HCT116 (cell line): ENCODE results near the gene OR2A25. TPM values are rescaled to one million over a fixed set of nuclear protein-coding genes. Genes with fewer than 3 reads are reported as not detected.

ENCODE experiments used
- ATAC-seq: fragments of 200-7000 bp; cut with Tn5 transposase; 2 replicates; pipeline ENCODE4 v1.9.1; 2020; ENCODE audit warnings: mild to moderate bottlenecking, moderate library complexity
- BruUV-seq: library from RNA; stranded (reverse); fragments of 400-500 nt; replicated peaks from 2 replicates; lab custom pipeline; 2021; lab: Mats Ljungman, UMichigan
- CTCF ChIA-PET: fragments of 300-600 bp; sonication (Branson Sonifier 250); formaldehyde crosslinking; loops from one replicate; lab custom pipeline; 2021; ENCODE audit warnings: antibody characterized with exemption; lab: Charles Lee
- POLR2A ChIA-PET: fragments of 300-600, 350-600 bp; sonication (Branson Sonifier 250); formaldehyde crosslinking; loops from one replicate; lab custom pipeline; 2021; ENCODE audit warnings: antibody characterized with exemption; lab: Charles Lee
- RAD21 ChIA-PET, 2 experiments: fragments of 300-600 bp; sonication (Branson Sonifier 250); formaldehyde crosslinking; loops; one replicate each; lab custom pipeline; 2023; ENCODE audit warnings: low total read pairs in 2 of 2; ENCODE audit not compliant: uncharacterized antibody in 2 of 2, unreplicated experiment in 2 of 2, low non-redundant PET in 1 of 2; lab: Charles Lee
- DNase-seq: peaks from one replicate; pipeline ENCODE4 v3.0.0-alpha.2; 2010; ENCODE audit warnings: low read depth, low spot score
- H2AFZ ChIP-seq: fragments of 200-600 bp; shearing (Covaris generic), sonication (generic); 2 replicates; pipeline ENCODE4 v1.6.1; 2017; ENCODE audit warnings: low read depth, mixed run types, mixed read lengths, antibody characterized with exemption, low read length; ENCODE audit not compliant: poor library complexity, severe bottlenecking
- H3K27ac ChIP-seq: 2 replicates; pipeline ENCODE4 v1.5.1; 2012; ENCODE audit warnings: low read depth, low read length
- H3K27me3 ChIP-seq: fragments of 200-600 bp; sonication (generic); 2 replicates; pipeline ENCODE4 v1.6.1; 2016; ENCODE audit warnings: mixed run types, low read length, mixed read lengths; ENCODE audit not compliant: insufficient read depth
- H3K36me3 ChIP-seq, 2 experiments: fragments of 200-500 bp in 1 of 2; fragments of 200-600 bp in 1 of 2; sonication (Bioruptor generic) in 1 of 2; sonication (generic) in 1 of 2; 2 replicates each; pipeline versions ENCODE4 v1.5.1 to v1.6.1; 2014 to 2016; ENCODE audit warnings: low read length in 2 of 2, inconsistent platforms in 1 of 2, mixed read lengths in 1 of 2, mixed run types in 1 of 2; ENCODE audit not compliant: insufficient read depth in 2 of 2, control insufficient read depth in 1 of 2
- H3K4me1 ChIP-seq, 2 experiments: fragments of 200-600 bp in 1 of 2; sonication (generic) in 1 of 2; 2 replicates each; pipeline versions ENCODE4 v1.5.1 to v1.6.1; 2012 to 2017; ENCODE audit warnings: low read length in 2 of 2, inconsistent platforms in 1 of 2, mild to moderate bottlenecking in 1 of 2, mixed read lengths in 1 of 2, mixed run types in 1 of 2, moderate library complexity in 1 of 2; ENCODE audit not compliant: insufficient read depth in 2 of 2, control insufficient read depth in 1 of 2
- H3K4me2 ChIP-seq: fragments of 200-600 bp; sonication (generic); 2 replicates; pipeline ENCODE4 v1.6.1; 2017; ENCODE audit warnings: mixed run types, low read length, mixed read lengths
- H3K4me3 ChIP-seq, 2 experiments: fragments of 200-600 bp in 1 of 2; sonication (generic) in 1 of 2; replicated peaks in 1 of 2; 2 replicates each; pipeline ENCODE4 v1.5.1; 2011 to 2016; ENCODE audit warnings: low read length in 2 of 2, control low read depth in 1 of 2, low read depth in 1 of 2, mild to moderate bottlenecking in 1 of 2, mixed read lengths in 1 of 2, mixed run types in 1 of 2
- H3K79me2 ChIP-seq: fragments of 200-600 bp; sonication (generic); 2 replicates; pipeline ENCODE4 v1.6.1; 2017; ENCODE audit warnings: mild to moderate bottlenecking, mixed run types, low read length, moderate library complexity, mixed read lengths; ENCODE audit not compliant: insufficient read depth
- H3K9ac ChIP-seq: fragments of 200-600 bp; sonication (generic); 2 replicates; pipeline ENCODE4 v1.6.1; 2016; ENCODE audit warnings: low read length, mixed read lengths
- H3K9me2 ChIP-seq: fragments of 200-600 bp; sonication (generic), shearing (Covaris generic); 2 replicates; pipeline ENCODE4 v1.6.1; 2017; ENCODE audit warnings: mixed run types, mild to moderate bottlenecking, moderate library complexity; ENCODE audit not compliant: insufficient read depth
- H3K9me3 ChIP-seq, 2 experiments: fragments of 200-500 bp in 1 of 2; fragments of 200-600 bp in 1 of 2; sonication (Bioruptor generic) in 1 of 2; sonication (generic) in 1 of 2; 2 replicates each; pipeline ENCODE4 v1.6.1; 2014 to 2017; ENCODE audit warnings: low read length in 2 of 2, mixed read lengths in 2 of 2, inconsistent platforms in 1 of 2, low read depth in 1 of 2, mild to moderate bottlenecking in 1 of 2, mixed run types in 1 of 2, moderate library complexity in 1 of 2; ENCODE audit not compliant: control insufficient read depth in 1 of 2, insufficient read depth in 1 of 2
- H4K20me1 ChIP-seq: fragments of 200-600 bp; sonication (generic), shearing (Covaris generic); 2 replicates; pipeline ENCODE4 v1.6.1; 2017; ENCODE audit warnings: mixed run types, mild to moderate bottlenecking, moderate library complexity; ENCODE audit not compliant: insufficient read depth
- CEBPB ChIP-seq: IDR thresholded peaks from 2 replicates; pipeline ENCODE4 v1.6.1; 2012; ENCODE audit warnings: low read depth
- EGR1 ChIP-seq: IDR thresholded peaks from 2 replicates; pipeline ENCODE4 v1.6.1; 2012; ENCODE audit warnings: low read depth
- EZH2 ChIP-seq: fragments of 200-600 bp; sonication (generic); IDR thresholded peaks from 2 replicates; pipeline ENCODE4 v1.6.1; 2017; ENCODE audit warnings: antibody characterized with exemption, mixed run types
- RAD21 ChIP-seq: IDR thresholded peaks from 2 replicates; pipeline ENCODE4 v1.6.1; 2012; ENCODE audit warnings: low read depth, mild to moderate bottlenecking
- SIN3A ChIP-seq: IDR thresholded peaks from 2 replicates; pipeline ENCODE4 v1.6.1; 2012; ENCODE audit warnings: low read depth
- SP1 ChIP-seq: IDR thresholded peaks from 2 replicates; pipeline ENCODE4 v1.6.1; 2012; ENCODE audit warnings: low read depth
- TCF7L2 ChIP-seq: IDR thresholded peaks from 2 replicates; pipeline ENCODE4 v1.7.0; 2011; ENCODE audit warnings: borderline replicate concordance, inconsistent platforms; ENCODE audit not compliant: insufficient read depth, insufficient read length; ENCODE audit errors: extremely low read depth
- YY1 ChIP-seq: IDR thresholded peaks from 2 replicates; pipeline ENCODE4 v1.6.1; 2011; ENCODE audit warnings: low read length, low read depth, moderate library complexity, mild to moderate bottlenecking; ENCODE audit not compliant: insufficient replicate concordance; ENCODE audit errors: extremely low read depth
- intact Hi-C: fragments of 100-400 bp; cut with micrococcal nuclease; formaldehyde crosslinking; loops from 2 replicates; pipeline ENCODE4 v1.10.0; 2022
- total RNA-seq: library from RNA; stranded (reverse); gene quantifications from one replicate; pipeline ENCODE4 v1.2.1, GENCODE V29; 2021; ENCODE audit not compliant: unreplicated experiment

OR2A25 gene
- total RNA-seq, 1 experiment from 2014 or later: not detected

DNA sequence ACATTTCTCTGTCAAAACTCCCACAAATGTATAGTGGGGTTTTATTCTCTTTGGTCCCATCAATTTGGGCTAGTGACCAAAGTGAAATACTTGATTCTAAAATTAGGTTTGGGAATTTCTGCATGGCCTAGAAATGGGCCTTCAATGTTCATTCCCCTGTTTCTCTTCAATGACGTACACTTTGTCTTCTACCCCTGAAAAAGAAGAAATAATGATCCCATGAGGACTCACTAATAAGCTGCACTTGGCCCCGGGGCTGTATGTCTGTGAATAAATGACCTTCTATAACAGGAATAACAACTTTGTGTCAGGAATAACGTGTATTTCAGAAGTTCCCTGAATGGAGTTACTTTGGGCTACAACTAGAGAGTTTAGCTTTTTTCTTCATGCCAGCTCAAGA lies 49.3 kb upstream of the OR2A25 start:
- no peaks in the 10 kb centered on the region for H4K20me1 ChIP-seq
- no peaks in the 10 kb centered on the region for H3K9me2 ChIP-seq
- no peak for TF ChIP-seq TCF7L2
- no peak for TF ChIP-seq RAD21
- no peak overlapping the region for H3K9ac ChIP-seq
- intact Hi-C loops: loop anchor here (5.0 to 10.0 kb wide), 2 partner anchors 62 to 116 kb away; partner anchors contain the start of gene TCAF1
- H3K4me1 ChIP-seq: no peaks in the 10 kb centered on the region
- ChIA-PET POLR2A (no interaction called here), RAD21 (no interaction called here), CTCF (no interaction called here)
- no peak overlapping the region for H2AFZ ChIP-seq
- no peak overlapping the region for H3K4me3 ChIP-seq
- ATAC-seq (no peak), DNase-seq (no peak)
- no peaks in the 10 kb centered on the region for H3K9me3 ChIP-seq
- BruUV-seq: no TSS peak
- no peak overlapping the region for H3K4me2 ChIP-seq
- H3K79me2 ChIP-seq: no peaks in the 10 kb centered on the region
- H3K36me3 ChIP-seq: no peaks in the 10 kb centered on the region
- no peaks in the 10 kb centered on the region for H3K27me3 ChIP-seq
- H3K27ac ChIP-seq: no peak overlapping the region

GRCh38 chr7:144022169-144022568 lies 47.4 kb upstream of the OR2A25 start:
- H2AFZ ChIP-seq: no peak overlapping the region
- no peaks in the 10 kb centered on the region for H3K27me3 ChIP-seq
- ChIA-PET CTCF (interaction anchor here (0.6 kb wide), 1 partner anchor 94 kb away, joined by 3 read pairs; no protein-coding TSS in a partner anchor), POLR2A (no interaction called here), RAD21 (no interaction called here)
- H3K9ac ChIP-seq: no peak overlapping the region
- no peak for DNase-seq
- H3K4me3 ChIP-seq: no peak overlapping the region
- no peak overlapping the region for H3K4me2 ChIP-seq
- H3K9me3 ChIP-seq: no peaks in the 10 kb centered on the region
- no peak for ATAC-seq
- TF ChIP-seq EGR1: no peak
- TF ChIP-seq SP1: no peak
- TF ChIP-seq SIN3A: no peak
- TF ChIP-seq CEBPB: no peak
- TF ChIP-seq EZH2: no peak
- TF ChIP-seq YY1: no peak
- H3K9me2 ChIP-seq: no peaks in the 10 kb centered on the region
- H3K79me2 ChIP-seq: no peaks in the 10 kb centered on the region
- BruUV-seq: no TSS peak
- no peaks in the 10 kb centered on the region for H3K4me1 ChIP-seq
- intact Hi-C loops: loop anchor here (5.0 to 10.0 kb wide), 2 partner anchors 60 to 117 kb away; partner anchors contain the start of gene TCAF1
- H3K36me3 ChIP-seq: no peaks in the 10 kb centered on the region
- H3K27ac ChIP-seq: no peak overlapping the region
- H4K20me1 ChIP-seq: no peaks in the 10 kb centered on the region
